ENCODE data around the gene KLF13.

GRCh38 chr15:31294067-31294466, 32.6 kb upstream of the KLF13 start:
- TF ChIP-seq CTCF (IDR thresholded peaks at IDR 0.05; ENCODE audit: insufficient read depth, low read depth, low read length) (no peak), EZH2 (IDR thresholded peaks at IDR 0.05; ENCODE audit: insufficient read depth, low read length) (no peak)

Measured in astrocyte (in vitro differentiated cells and primary cell).